Measurements from ENCODE around the gene ABCC1.

DNA sequence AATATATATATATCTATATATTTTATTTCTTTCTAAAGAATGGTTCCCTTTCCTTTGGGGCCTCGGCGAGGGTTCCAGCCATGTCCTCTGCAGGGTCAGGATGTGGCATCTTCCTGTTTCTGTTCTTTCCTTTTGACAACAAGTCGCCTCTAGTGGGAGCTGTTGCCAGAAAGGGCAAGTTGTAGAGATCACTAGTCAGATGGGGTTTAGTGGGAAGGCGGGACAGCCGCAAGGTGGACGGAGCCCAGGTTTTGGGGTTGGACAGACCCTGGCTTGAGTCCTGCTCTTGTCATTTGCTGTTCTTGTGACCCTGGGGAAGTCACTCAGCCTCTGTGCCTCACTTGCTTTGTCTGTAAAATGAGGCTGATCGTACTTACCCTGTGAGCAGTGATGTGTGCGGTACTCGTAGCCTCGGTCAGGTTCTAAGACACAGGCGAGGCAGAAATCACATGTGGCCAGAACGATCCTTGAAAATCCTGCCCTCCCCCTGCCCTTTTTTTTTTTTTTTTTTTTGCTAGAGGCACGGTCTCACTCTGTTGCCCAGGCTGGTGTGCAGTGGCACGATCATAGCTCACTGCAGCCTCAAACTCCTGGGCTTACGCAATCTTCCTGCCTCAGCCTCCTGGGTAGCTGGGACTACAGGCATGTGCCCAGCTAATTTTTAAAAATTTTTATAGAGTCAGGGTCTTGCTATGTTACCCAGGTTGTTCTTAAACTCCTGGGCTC is 193.8 kb downstream of the ABCC1 start:
- TF ChIP-seq POLR2A (IDR thresholded peaks at IDR 0.05; ENCODE audit: low read length) = no peak
- no peak for TF ChIP-seq GATA1 (IDR thresholded peaks at IDR 0.05; ENCODE audit: low read depth, low read length)
